AG04450 (cell line): ENCODE data around the gene PIGU. TPM values are rescaled to one million over a fixed set of nuclear protein-coding genes. Genes with fewer than 3 reads are reported as not detected.

Experiments used
- CTCF ChIA-PET: fragments of 300-600, 350-600 bp; formaldehyde crosslinking; extraction: SDS; loops from one replicate; lab custom pipeline; 2022; ENCODE audit warnings: antibody characterized with exemption, inconsistent platforms; lab: Charles Lee
- POLR2A ChIA-PET: fragments of 350-600 bp; formaldehyde crosslinking; extraction: SDS; loops from one replicate; lab custom pipeline; 2021; ENCODE audit warnings: antibody characterized with exemption, inconsistent platforms; lab: Yijun Ruan, JAX
- DNase-seq: peaks from one replicate; pipeline ENCODE4 v3.0.0-alpha.2; 2011; ENCODE audit warnings: low read depth, low spot score
- H3K27ac ChIP-seq: one replicate; pipeline ENCODE4 v1.5.1; 2012; ENCODE audit warnings: low read depth, low read length, control low read depth
- H3K27me3 ChIP-seq: one replicate; pipeline ENCODE4 v1.6.0; 2012; ENCODE audit warnings: low read length; ENCODE audit not compliant: control insufficient read depth, insufficient read depth
- H3K4me3 ChIP-seq: 2 replicates; pipeline ENCODE4 v1.5.1; 2011; ENCODE audit warnings: mild to moderate bottlenecking, low read depth, low read length, control low read depth
- H3K9me3 ChIP-seq: 2 replicates; pipeline ENCODE4 v1.5.1; 2012; ENCODE audit warnings: low read length; ENCODE audit not compliant: control insufficient read depth, insufficient read depth
- polyA plus RNA-seq: library from polyadenylated mRNA; depleted of rRNA; stranded (reverse); fragments of >200 nt; gene quantifications from 2 replicates; pipeline ENCODE4 v1.2.3, GENCODE V29; 2011
- TF ChIP-seq, protein P1 (sequence below): IDR thresholded peaks from 2 replicates; pipeline ENCODE4 v1.5.1; 2011; ENCODE audit warnings: low read depth, low read length, control low read depth, inconsistent platforms

Gene PIGU
- polyA plus RNA-seq, 1 experiment = 54.8 TPM

GRCh38 chr20:34595377-34596184, 81.3 kb downstream of the PIGU start:
- POLR2A ChIA-PET = no interaction called here
- H3K4me3 ChIP-seq = no peak overlapping the region
- no peak overlapping the region for H3K27ac ChIP-seq
- TF ChIP-seq, protein P1, sequence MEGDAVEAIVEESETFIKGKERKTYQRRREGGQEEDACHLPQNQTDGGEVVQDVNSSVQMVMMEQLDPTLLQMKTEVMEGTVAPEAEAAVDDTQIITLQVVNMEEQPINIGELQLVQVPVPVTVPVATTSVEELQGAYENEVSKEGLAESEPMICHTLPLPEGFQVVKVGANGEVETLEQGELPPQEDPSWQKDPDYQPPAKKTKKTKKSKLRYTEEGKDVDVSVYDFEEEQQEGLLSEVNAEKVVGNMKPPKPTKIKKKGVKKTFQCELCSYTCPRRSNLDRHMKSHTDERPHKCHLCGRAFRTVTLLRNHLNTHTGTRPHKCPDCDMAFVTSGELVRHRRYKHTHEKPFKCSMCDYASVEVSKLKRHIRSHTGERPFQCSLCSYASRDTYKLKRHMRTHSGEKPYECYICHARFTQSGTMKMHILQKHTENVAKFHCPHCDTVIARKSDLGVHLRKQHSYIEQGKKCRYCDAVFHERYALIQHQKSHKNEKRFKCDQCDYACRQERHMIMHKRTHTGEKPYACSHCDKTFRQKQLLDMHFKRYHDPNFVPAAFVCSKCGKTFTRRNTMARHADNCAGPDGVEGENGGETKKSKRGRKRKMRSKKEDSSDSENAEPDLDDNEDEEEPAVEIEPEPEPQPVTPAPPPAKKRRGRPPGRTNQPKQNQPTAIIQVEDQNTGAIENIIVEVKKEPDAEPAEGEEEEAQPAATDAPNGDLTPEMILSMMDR = no peak
- CTCF ChIA-PET = no interaction called here
- no peaks in the 10 kb centered on the region for H3K9me3 ChIP-seq
- no peaks in the 10 kb centered on the region for H3K27me3 ChIP-seq
- no peak for DNase-seq

GRCh38 chr20:34586488-34587163, 90.3 kb downstream of the PIGU start:
- no peak for DNase-seq
- ChIA-PET CTCF (no interaction called here), POLR2A (no interaction called here)
- H3K4me3 ChIP-seq = no peak overlapping the region
- no peak overlapping the region for H3K27ac ChIP-seq
- H3K9me3 ChIP-seq = no peaks in the 10 kb centered on the region
- TF ChIP-seq, protein P1 = no peak
- no peaks in the 10 kb centered on the region for H3K27me3 ChIP-seq

DNA sequence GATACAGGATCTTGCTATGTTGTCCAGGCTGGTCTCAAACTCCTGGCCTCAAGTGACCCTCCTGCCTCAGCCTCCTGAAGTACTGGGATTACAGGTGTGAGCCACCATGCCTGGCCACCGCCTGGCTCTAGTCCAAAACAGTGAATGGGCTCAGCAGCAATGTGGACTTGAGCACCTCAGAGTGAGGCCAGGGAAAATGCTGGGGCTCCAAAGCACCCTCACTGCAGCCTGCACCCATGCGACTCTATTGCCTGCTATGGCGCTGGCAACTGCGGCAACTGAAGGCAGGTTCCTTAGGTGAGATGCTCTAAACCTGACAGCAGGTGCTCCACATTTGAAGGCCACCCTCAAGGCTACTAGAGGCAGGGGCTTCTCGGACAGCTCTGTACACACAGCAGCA, 91.9 kb downstream of the PIGU start:
- ChIA-PET CTCF (no interaction called here), POLR2A (no interaction called here)
- no peak overlapping the region for H3K4me3 ChIP-seq
- no peak for DNase-seq
- H3K27me3 ChIP-seq = no peaks in the 10 kb centered on the region
- no peaks in the 10 kb centered on the region for H3K9me3 ChIP-seq
- H3K27ac ChIP-seq = no peak overlapping the region
- TF ChIP-seq, protein P1 = no peak

DNA sequence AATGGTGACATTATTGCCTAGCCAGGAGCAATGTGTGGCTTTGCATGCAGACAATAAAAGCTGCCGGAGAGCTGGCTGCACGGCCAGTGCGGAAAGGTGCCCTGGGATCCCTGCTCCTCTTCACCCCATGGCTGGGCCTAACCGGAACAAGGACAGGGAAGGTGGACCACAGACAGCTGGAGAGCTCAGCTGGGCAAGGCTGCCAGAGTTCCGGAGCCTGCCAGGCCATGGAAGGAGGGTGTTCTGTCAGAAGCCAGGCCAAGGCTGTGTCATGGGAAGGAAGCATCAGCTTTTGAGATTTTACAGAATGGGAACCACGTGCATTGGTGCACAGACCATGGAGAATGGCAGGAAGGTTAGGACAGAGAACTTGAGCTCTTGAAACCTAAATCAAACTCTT, 93.3 kb downstream of the PIGU start:
- no peak overlapping the region for H3K27ac ChIP-seq
- H3K9me3 ChIP-seq = no peaks in the 10 kb centered on the region
- TF ChIP-seq, protein P1 = no peak
- DNase-seq = no peak
- H3K27me3 ChIP-seq = no peaks in the 10 kb centered on the region
- no peak overlapping the region for H3K4me3 ChIP-seq
- ChIA-PET POLR2A (interaction anchor here (0.6 kb wide), 1 partner anchor 46 kb away, joined by 7 read pairs; no protein-coding TSS in a partner anchor), CTCF (interaction anchor here (0.8 to 4.3 kb wide), 3 partner anchors 124 to 271 kb away, joined by 3 to 19 read pairs (median 12); no protein-coding TSS in a partner anchor)

GRCh38 chr20:34582911-34583310, 94.0 kb downstream of the PIGU start:
- POLR2A ChIA-PET = interaction anchor here (0.6 kb wide), 2 partner anchors 45 to 275 kb away, joined by 3 to 7 read pairs; no protein-coding TSS in a partner anchor
- no peak for DNase-seq
- Histone ChIP-seq H3K4me3 (no peak overlapping the region), H3K27me3 (no peaks in the 10 kb centered on the region), H3K9me3 (no peaks in the 10 kb centered on the region), H3K27ac (no peak overlapping the region)
- CTCF ChIA-PET = interaction anchor here (2.2 to 4.3 kb wide), 2 partner anchors 125 to 186 kb away, joined by 12 to 19 read pairs; no protein-coding TSS in a partner anchor
- TF ChIP-seq, protein P1 = no peak
